GM18502 (cell line): ENCODE measurements around the gene LRP1B.
A peak's percentile ranks its signal among the peaks of the same experiment; 100 is the strongest.
"Not testable (repeated sequence)": the region's sequence is repeated elsewhere in the genome, so short reads cannot be mapped to it uniquely, and the experiment has no call there.

Experiments used
- ATAC-seq: cut with Tn5 transposase; IDR thresholded peaks from one replicate; pipeline ENCODE4 v1.9.1; 2021; ENCODE audit warnings: mild to moderate bottlenecking; ENCODE audit not compliant: unreplicated experiment, poor library complexity

The LRP1B gene

DNA sequence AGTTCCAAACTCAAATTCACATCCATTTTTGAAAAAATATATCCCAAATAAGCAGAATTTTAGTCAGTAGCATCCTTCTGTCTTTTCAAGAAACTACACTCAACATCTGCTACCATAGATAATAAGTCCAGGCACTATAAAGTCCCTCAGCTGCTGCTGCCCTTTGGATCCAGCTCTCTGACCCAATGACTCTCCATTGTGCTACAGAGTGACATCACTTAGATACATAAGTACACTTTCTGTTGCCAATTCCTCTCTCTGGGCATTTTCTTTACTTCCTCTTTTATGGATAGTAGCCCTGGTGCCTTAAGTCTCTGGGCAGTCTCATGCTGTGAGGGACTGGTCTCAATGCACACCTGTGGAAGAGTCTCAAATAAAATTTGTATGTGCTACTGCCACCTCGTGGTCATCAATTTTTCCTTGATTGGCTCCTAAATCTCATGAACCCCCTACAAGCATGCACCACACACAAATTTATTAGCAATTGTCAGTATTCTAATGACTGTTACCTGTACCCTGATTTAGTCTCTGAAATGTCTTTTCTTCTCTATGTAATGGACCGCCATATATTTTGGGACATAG, 219.2 kb downstream of the LRP1B start:
- peak; percentile 90 for ATAC-seq

DNA sequence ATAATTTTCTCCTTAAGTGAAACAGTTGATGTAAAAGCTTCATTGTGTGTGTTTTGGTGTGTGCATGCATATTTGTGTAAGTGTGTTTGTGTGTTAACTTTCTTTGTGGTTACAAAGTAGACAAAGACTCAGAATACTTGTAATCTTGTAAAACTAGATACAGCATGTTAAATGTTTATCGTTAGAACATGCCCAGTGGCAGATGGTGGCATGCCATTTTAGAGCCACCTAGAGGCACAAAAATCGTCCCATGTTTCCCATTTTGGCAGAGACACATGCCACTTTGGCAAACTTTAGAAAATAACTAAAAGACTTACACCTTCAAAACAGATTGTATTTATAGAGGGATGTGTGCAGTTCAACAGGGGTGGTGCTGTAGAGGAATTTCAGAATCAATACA, 224.1 kb downstream of the LRP1B start:
- ATAC-seq, result no peak

DNA sequence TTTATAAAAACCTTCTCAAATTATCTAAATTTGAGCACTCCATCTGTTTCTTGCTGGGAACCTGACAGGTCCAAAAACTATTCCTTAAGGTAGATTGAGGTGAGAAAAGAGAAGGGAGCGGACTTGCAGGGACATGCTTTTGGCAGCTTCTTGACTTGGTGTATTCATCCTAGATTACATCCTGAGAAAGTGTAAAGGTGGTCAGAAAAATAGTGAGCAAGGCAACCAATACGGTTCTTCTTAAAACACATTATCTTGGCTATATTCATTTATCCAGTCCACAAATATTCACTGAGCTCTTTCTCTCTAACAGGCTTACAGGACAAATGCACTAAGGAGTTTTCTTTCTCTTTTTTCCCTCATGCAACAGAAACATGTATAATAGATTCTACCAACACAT, 230.0 kb downstream of the LRP1B start:
- ATAC-seq, result no peak

DNA sequence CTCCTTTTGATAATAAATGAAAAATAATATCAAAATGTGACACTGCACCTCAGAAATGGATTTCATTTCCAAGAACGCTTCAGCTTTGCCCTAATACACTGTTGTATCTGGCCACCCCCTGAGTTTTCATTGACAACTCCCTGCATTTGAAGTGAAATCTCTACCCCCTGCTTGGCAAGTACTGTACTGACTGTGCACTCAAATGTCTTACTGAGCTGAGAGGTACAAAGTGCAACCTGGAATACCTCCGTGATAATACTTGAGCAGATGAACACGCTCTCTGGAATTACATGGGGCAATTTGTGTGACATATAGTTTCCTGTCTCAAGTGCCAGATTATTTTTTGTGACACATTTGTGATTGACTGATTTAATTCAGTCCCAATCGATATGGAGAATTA, 231.1 kb downstream of the LRP1B start:
- ATAC-seq, result no peak

DNA sequence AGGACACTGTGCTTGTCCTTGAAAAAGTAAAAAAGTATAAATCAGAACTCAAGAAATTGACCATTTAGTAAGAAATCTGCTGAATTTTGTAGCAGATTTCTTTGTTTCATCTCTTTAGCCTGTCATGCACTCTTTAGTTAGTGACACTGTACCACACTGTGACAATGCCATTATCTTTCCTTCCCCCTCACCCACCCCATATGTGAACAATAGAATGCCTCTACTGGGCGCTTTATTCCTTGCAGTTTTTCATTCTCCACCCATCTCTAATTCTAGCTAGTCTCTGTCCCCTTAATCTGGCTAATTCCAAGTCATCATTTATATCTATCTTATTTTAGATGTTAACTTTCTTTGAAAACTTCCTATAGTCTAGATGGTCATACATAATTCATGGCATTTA, 241.0 kb downstream of the LRP1B start:
- no peak for ATAC-seq

DNA sequence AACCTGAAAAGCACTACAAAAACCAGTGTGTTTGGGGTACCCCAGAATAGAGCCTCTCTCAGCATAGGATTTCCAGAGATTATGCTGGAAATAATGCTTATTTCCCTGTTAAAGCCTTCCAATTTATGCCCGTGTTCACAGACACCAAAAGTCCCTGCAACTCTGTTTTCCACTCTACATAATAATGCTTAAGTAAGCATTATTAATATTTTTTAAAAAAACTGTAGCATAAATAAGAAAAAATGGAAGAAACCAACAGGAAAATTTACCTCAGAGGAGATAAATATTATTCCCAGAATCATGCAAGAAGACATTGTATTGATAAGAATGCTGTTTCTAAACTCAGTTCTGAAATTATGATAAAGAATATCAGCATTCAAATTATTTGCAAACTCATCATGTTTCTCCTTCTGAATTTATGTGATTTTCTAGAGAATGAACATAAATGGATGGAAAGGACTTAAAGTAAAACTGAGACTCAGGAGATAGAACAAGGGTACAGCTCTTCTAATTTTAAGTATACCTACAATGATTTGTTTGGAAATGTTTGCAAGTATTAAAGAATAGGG, 241.7 kb downstream of the LRP1B start:
- no peak for ATAC-seq

DNA sequence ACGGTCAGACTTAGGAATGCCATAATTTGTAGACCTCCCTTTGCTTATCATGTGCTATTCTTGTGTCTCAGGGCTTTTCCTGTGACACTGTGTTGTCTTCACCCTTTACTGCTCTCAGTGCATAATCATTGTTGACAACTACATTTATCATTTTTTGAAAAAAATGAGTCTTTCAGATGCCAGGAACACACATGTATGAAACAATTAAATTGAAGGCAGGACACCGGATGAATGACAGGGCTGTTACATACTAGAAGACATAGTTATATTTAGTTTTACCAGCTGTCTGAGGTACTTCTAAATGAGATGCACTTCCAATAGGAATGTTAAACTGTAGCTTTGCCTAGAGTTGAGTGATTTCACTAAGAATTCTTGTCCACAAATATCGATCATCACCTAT, 243.5 kb downstream of the LRP1B start:
- ATAC-seq, result no peak

DNA sequence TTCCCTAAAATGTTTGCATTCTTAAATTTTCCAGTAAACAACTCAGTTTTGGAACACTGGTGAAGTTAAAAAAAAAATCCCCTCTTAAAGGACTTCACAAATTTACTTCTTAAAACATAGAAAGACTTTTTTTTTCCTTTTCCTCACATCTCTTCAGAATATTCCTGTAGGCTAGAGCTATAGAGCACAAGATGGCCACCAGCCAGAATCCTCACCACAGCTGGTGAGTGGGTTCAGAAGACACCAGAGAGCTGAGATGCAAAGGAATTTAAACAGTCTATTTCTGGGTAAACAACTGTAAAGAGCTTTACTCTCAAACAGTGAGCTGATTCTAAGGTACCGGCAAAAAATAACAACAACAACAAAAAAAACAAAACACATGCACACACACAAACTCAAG, 252.8 kb downstream of the LRP1B start:
- ATAC-seq, result no peak

DNA sequence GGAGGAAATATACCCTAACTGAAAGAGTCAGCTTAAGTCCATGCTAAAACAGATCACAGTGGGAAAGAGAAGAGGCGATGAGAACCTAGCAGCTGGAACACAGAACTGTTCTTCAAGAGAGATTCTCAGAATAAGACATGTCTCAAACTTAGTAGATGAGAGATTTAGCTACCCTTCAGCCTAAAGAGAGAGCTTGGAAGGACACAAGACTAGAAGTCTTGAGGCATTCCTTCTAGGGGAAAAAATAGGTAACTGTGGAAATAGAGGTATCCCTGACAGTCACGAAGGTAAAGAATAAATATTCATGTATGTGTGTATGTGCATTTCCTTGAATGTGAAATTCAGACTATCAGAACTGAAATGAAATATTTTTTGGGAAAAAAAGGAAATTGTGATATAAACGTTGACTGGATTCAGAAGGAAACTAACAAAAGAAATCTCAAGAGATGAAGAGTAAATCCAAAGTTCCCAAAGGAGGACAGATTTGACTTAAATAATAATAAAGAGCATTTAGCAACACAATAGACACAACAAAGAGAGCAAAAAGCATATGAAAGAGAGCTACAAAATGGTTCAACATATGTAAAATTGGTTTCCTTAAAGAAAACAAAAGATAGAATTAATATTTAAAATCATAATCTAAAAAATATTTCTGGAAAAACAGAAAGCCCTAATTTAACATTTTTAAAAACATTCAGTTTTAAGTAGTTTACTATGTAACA, 258.7 kb downstream of the LRP1B start:
- ATAC-seq, result no peak

DNA sequence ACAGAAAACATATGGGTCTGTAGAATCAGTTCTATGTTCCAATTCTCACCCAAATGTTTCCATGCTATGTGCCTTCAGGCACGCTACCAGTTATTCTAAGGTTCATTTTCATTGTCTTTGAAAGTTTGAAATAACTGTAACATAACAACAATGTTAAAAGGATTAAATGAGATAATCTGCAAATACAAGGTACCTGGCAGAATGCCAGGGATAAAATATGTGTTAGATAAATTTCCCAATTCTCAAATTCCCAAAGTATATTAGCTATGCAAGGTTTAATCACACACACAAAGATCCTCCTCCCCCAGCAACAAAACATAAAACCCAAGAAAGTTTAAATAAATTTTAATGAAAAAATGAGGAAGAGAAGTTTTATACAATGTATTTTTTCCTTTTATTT, 261.2 kb downstream of the LRP1B start:
- no peak for ATAC-seq

DNA sequence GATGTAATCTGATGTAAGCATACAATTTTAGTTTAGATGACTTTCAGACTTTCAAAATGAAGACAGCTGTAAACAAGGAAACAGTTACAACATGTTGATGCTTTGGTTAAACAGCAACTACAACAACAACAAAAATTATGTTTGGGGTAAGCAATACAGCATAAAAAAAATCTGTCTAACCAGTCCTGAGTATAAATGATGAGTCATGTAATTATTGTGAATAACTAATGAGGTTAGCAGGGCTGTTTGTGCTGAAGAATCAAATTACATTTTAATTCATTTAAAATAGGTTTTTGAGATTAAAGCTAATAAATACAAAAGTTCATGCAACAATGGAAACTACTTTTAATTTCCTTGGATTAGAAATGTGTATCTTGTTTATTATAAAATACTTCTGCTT, 266.9 kb downstream of the LRP1B start:
- no peak for ATAC-seq

DNA sequence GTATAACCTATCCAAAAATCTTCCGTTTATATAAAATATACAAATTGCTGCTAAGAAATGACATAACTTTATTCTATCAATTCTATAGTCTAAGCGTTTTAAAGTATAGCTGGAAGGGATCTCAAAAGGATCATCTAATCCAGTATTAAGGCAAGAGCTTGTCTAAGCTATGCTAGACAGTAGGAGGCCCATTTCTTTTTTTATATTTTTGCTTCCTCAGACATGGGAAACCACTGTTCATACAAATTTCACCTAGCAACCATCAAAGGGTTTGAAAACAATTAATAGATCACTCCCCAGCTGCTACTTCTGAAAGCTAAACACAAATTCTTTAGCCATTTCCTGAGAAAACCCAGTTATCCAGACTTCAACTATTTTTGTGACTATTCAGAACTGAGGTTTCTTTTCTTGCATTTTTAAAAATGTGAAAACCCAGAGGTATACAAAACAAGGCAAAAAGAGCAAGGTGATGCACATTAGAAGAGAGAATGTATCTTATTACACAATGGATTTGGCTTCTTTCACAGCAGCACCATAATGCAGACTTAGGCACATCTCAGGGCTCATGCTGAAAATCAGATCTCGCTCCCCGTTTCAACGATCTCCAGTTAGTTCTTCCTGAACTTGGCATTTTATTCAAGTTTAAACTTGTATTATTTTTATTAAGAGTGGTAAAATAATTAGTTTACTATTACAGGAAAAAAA, 274.4 kb downstream of the LRP1B start:
- no peak for ATAC-seq

DNA sequence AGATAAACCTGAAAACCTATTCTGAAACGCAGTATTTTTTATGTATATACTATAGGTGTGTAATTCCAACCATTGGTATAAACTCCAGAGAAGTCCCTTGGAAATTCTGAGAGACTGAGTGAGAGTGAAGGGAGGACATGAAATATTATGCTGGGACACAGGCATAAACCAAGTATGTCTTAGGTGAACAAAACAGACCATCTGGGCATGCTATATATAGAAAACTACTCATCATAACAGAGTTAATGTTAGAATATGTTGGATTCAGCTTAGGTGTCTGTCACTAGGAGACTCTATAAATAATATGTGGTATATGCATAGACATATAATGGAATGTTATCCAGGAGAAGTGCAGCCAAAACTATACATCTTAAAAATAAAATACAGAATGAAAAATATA, 282.6 kb downstream of the LRP1B start:
- ATAC-seq, result no peak

DNA sequence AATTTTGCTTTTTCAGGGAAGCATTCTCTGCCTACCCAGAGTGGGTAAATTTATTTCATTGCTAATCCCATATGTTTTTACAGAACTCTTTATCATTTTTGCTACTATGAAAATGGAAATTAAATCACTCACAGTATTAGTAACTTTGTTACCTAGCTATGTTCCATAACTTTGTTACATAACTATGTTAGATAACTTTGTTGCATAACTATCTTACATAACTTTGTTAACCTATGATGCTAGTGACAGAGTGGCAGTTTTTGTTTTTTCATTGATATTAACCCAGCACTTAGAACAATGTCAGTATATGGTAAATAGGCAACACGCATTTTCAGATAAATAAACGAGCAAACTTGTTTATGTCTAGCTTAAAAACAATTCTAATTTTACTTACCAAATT, 286.6 kb downstream of the LRP1B start:
- no peak for ATAC-seq

DNA sequence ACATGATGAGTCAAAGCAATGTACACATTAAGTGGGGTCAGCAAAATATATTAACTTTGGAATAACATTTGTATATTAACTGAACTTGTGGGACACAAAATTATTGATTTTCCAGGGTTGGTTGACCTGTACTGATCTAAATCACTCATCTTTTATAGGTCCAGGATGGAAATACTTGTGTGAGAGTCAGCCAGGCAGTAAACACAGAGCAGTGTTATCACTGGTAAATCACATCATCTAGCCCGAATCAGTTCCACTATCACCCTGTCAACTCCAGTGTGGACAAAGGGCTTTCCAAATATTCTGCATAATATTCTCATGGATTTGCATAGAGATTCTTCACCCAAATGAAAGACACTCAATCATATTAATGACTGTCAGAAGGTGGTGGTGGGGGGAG, 295.7 kb downstream of the LRP1B start:
- ATAC-seq, result no peak

DNA sequence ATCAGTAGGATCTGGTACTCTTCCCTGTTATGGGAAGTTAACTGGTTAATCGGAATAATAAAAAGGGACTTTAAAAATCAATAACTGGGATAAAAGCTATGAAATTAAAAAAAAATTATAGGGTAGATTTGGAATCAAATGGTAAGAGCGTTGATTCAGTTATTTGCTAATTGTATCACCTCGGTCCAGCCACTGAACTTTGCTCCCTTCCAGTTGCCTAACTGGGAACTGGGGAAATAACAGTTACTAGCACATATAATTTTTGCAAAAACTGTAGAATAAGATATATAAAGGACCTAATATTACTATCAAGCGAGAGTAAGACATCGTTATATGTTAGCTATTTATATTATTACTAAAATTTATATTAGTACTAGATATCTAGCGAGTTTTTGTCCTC, 302.1 kb downstream of the LRP1B start:
- ATAC-seq, result no peak

DNA sequence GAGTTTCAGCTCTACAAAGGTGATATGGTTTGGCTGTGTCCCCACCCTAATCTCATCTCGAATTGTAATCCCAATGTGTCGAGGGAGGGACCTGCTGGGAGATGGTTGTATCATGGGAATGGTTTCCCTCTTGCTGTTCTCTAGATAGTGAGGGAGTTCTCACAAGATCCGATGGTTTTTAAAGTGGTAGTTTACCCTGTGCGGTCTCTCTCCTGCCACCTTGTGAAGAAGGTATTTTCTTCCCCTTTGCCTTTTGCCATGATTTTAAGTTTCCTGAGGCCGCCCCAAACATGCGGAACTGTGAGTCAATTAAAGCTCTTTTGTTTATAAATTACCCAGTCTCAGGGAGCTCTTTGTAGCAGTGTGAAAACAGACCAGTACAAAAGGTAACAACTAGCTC, 306.0 kb downstream of the LRP1B start:
- no peak for ATAC-seq

DNA sequence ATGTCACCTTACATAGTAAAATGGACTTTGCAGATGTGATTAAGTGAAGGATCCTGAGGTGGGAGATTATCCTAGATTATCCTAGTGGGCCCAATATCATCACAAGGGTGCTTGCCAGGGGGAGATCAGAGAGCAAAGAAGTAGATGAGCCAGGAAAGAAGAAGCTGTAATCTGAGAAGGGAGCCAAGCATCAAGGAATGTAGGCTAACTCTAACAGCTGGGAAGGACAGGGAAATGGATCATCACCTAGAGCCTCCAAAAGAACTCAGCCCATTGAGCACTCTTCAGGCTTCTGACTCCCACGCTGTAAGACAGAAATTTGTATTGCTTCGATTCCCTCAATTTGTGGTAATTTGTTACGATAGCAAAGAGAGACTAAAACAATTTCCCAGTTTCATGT, 309.9 kb downstream of the LRP1B start:
- ATAC-seq, result no peak

DNA sequence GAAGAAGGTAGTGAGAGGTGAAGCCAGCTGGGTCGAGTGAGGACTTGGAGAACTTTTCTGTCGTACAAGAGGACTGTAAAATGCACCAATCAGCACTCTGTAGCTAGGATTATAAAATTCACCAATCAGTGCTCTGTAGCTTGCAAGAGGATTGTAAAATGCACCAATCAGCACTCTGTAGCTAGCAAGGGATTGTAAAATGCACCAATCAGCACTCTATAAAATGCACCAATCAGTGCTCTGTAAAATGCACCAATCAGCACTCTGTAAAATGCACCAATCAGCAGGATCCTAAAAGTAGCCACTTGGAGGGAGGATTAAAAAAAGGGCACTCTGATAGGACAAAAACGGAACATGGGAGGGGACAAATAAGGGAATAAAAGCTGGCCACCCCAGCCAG, 315.5 kb downstream of the LRP1B start:
- ATAC-seq, result not testable (repeated sequence)

DNA sequence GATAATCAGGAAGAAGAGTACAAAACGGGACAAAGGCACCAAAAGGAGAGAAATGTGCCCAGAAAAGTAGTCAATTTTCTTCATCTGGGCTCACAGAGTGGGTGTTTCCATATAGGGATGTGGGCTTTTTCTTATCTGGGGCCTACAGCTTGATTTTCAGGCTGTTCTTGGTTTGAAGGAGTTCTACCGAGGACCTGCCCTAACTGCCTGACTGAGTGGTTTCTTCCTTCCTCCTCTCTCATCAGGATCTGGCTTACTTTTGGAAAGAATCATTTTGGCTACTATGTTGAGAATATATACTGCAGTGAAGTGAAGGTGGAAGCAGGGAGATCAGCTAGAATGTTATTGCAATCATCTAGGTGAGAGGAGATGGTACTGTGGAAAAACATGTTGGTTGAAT, 316.7 kb downstream of the LRP1B start:
- no peak for ATAC-seq

DNA sequence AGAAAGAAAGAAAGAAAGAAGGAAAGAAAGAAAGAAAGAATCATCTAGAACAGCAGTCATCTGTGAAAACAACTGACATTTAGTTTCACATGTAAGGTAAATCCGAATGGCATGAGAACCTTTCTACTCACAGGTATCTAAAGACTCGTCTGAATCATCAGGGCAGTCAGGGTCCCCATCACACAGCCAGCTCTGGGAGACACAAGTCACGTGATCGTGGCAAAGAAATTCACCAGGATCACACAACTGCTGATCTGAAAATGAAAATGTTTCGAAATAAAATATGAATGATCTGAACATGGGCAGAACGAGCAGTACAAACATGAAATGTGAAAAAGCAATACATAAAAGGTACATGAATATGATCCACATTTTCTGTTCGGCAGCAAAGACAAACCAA, 320.7 kb downstream of the LRP1B start:
- no peak for ATAC-seq

DNA sequence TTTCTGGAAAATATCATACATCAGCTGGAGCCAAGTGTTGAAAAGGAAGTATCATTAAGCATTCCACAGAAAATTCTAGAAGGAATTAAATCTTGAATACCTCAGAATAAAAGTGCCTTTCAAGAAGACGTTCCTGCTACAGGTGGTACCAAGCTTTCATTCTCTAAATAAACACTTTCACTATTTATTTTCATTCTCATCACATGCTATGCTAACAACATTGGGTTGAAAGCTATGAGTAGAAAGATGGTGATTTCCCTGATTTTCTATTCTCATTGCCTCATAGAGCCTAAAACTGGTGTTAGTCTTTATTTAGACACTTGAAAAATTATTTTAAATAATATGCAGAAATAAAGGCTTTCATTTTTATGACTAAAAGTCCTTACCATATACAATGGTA, 324.7 kb downstream of the LRP1B start:
- ATAC-seq, result no peak
